GM20000 (cell line): ENCODE data around the gene FAM83F.
A peak's percentile ranks its signal among the peaks of the same experiment; 100 is the strongest.

Experiments used
- DNase-seq: peaks from one replicate; pipeline ENCODE4 v3.0.0; 2012; ENCODE audit warnings: low spot score
- CTCF ChIP-seq: IDR thresholded peaks from 2 replicates; pipeline ENCODE4 v1.5.1; 2012; ENCODE audit warnings: mild to moderate bottlenecking, control low read depth; ENCODE audit errors: extremely low read depth, missing control alignments

The FAM83F gene

DNA sequence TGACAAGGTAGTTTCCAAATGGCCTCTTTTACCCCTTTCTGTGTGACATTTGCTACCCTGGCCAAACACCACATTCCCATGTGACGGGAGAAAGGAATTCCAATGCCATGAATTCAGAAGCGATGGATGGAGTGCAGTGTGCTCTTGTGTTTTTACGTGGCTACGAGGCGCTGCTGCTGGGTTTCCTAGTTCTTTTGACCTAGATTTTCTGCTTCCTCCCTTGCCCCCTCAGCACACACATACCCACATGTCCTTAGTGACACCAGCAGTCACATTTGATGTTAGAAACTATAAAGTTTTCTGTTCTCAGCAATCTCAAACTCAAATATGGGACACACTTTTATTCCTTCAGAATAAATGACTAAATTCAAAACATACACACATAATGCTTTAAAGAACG is 42.4 kb upstream of the FAM83F start:
- TF ChIP-seq CTCF, result no peak
- DNase-seq, result no peak

- TF ChIP-seq CTCF, result no peak
- no peak for DNase-seq
Observed at GRCh38 chr22:39953101-39953500, 41.7 kb upstream of the FAM83F start.

DNA sequence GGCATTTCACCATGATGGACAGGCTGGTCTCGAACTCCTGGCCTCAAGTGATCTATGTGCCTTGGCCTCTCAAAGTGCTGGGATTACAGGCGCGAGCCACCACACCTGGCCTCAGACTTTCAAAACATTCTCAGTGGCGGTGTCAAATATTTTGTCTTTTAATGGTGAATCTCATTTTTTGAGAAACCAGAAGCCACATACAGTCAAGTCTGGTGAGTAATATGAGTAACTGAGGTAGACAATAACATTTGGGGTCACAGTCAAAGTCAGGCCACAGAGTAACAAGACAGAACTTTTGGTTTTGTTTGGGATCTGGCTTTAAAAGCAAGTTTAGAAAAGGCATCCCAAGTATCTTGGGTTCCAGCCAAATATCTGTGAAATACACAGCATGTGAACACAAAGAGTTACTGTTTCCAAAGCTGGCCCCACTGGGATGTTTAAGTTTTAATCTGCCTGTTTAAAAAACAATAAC is 40.1 kb upstream of the FAM83F start:
- no peak for TF ChIP-seq CTCF
- DNase-seq, result no peak

GRCh38 chr22:39955675-39956074 is 39.1 kb upstream of the FAM83F start:
- no peak for TF ChIP-seq CTCF
- DNase-seq, result no peak

GRCh38 chr22:39956932-39957664 is 37.7 kb upstream of the FAM83F start:
- no peak for TF ChIP-seq CTCF
- DNase-seq, result peak; percentile 47

DNA sequence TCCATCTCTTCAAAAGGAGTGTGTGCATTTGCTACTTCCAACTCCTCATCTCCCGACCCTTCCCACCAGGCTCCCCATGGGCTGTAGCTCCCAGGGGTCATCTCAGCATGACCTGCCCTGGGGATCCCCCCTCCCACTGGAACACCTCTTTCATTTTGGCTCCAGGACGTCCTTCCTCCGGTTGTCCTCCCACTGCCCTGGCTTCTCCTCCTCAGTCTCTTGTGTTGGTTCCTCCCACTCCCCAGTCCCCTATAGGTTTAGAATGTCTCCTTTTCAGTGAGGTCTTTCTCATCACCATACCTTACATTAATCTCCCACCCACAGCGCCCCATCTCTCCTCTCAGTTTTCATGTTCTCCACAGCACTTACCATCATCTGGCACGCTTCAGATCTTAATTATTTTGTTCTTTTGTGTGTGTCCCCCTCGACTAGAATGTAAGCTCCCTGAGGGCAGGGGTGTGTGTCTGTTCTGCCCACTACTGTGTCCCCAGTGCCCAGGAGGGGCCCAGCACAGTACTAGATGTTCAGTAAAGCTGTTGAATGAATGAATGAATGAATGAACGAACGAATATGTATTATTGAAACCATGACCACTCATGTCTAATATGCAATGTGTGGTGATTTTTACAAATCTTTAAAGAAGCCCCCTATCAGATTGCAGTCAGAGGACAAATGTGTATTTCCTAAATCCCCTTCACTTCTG is 36.6 kb upstream of the FAM83F start:
- no peak for DNase-seq
- no peak for TF ChIP-seq CTCF

GRCh38 chr22:39958949-39959639 is 35.7 kb upstream of the FAM83F start:
- DNase-seq, result no peak
- no peak for TF ChIP-seq CTCF
